ENCODE results near the gene CCND3. TPM values are rescaled to one million over a fixed set of nuclear protein-coding genes. Genes with fewer than 3 reads are reported as not detected.
"Not testable (repeated sequence)": the region's sequence is repeated elsewhere in the genome, so short reads cannot be mapped to it uniquely, and the experiment has no call there.

Gene CCND3
- polyA plus RNA-seq, 5 donors, result 34.3 to 57.6 (median 41.0) TPM

- DNase-seq, result no peak
Observed at GRCh38 chr6:41958022-41958856, 16.6 kb upstream of the CCND3 start.

- DNase-seq, result no peak
Observed at GRCh38 chr6:41957117-41957516, 15.5 kb upstream of the CCND3 start.

- no peak for DNase-seq
Observed at GRCh38 chr6:41955412-41955811, 13.8 kb upstream of the CCND3 start.

GRCh38 chr6:41954668-41955067 lies 13.1 kb upstream of the CCND3 start:
- DNase-seq, result no peak

- no peak for DNase-seq
Observed at GRCh38 chr6:41947581-41948220, 6.1 kb upstream of the CCND3 start.

- DNase-seq, result no peak
Observed at GRCh38 chr6:41943456-41943855, 1.8 kb upstream of the CCND3 start.

GRCh38 chr6:41942882-41943281 lies 1.3 kb upstream of the CCND3 start:
- not testable (repeated sequence) for DNase-seq

- DNase-seq, result no peak
Observed at GRCh38 chr6:41942067-41942851, 651 bp upstream of the CCND3 start.

GRCh38 chr6:41940759-41941279 lies 789 bp downstream of the CCND3 start:
- DNase-seq, result no peak

- DNase-seq, result no peak
Observed at GRCh38 chr6:41939848-41940758, 1.5 kb downstream of the CCND3 start.

- no peak for DNase-seq
Observed at GRCh38 chr6:41939176-41939847, 2.3 kb downstream of the CCND3 start.

- DNase-seq, result no peak
Observed at GRCh38 chr6:41938590-41939175, 2.9 kb downstream of the CCND3 start.

- DNase-seq, result no peak
Observed at GRCh38 chr6:41937861-41938574, 3.6 kb downstream of the CCND3 start.

- no peak for DNase-seq
Observed at GRCh38 chr6:41937472-41937860, 4.1 kb downstream of the CCND3 start.

GRCh38 chr6:41936073-41936837 lies 5.4 kb downstream of the CCND3 start:
- peak; percentile 35 to 51 for DNase-seq

- no peak for DNase-seq
Observed at GRCh38 chr6:41935685-41936072, 5.9 kb downstream of the CCND3 start.

- no peak for DNase-seq
Observed at GRCh38 chr6:41935193-41935574, 6.4 kb downstream of the CCND3 start.

GRCh38 chr6:41934278-41935192 lies 7.1 kb downstream of the CCND3 start:
- DNase-seq, result no peak

Data from right lung (tissue), 5 donors.